ENCODE measurements around the gene TCF7L2.

DNA sequence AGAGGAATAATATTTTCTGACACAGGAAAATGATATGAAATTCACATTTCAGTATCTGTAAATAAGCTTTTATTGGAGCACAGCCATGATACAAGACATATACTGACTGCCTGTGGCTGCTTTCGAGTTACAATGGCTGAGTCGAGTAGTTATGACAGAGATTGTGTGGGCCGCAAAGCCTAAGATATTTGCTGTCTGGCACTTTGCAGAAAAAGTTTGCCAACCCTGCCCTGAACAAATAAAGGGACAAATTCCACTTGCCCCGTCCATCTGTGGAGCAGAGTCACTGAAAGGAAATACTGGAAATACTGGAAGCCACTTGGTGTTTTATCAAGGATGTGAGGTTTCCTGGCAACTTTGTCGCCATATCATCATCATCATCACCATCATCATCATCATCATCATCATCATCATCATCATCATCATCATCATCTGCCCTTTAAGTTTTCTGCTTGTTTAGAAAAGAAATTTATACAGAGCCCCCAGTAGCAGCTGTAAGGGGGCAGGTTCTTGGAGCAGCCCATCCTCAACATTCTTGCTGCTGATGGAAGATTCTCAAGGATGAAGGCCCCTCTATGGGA is 85.8 kb downstream of the TCF7L2 start:
- no peak for TF ChIP-seq SPI1 (IDR thresholded peaks at IDR 0.05; ENCODE audit: borderline replicate concordance, low read depth)
- TF ChIP-seq, protein P1, sequence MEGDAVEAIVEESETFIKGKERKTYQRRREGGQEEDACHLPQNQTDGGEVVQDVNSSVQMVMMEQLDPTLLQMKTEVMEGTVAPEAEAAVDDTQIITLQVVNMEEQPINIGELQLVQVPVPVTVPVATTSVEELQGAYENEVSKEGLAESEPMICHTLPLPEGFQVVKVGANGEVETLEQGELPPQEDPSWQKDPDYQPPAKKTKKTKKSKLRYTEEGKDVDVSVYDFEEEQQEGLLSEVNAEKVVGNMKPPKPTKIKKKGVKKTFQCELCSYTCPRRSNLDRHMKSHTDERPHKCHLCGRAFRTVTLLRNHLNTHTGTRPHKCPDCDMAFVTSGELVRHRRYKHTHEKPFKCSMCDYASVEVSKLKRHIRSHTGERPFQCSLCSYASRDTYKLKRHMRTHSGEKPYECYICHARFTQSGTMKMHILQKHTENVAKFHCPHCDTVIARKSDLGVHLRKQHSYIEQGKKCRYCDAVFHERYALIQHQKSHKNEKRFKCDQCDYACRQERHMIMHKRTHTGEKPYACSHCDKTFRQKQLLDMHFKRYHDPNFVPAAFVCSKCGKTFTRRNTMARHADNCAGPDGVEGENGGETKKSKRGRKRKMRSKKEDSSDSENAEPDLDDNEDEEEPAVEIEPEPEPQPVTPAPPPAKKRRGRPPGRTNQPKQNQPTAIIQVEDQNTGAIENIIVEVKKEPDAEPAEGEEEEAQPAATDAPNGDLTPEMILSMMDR (IDR thresholded peaks at IDR 0.05; ENCODE audit: insufficient read depth, low read length), result no peak
- no peak for TF ChIP-seq POLR2AphosphoS5 (IDR thresholded peaks at IDR 0.05; ENCODE audit: low read depth)
- TF ChIP-seq, protein P2, sequence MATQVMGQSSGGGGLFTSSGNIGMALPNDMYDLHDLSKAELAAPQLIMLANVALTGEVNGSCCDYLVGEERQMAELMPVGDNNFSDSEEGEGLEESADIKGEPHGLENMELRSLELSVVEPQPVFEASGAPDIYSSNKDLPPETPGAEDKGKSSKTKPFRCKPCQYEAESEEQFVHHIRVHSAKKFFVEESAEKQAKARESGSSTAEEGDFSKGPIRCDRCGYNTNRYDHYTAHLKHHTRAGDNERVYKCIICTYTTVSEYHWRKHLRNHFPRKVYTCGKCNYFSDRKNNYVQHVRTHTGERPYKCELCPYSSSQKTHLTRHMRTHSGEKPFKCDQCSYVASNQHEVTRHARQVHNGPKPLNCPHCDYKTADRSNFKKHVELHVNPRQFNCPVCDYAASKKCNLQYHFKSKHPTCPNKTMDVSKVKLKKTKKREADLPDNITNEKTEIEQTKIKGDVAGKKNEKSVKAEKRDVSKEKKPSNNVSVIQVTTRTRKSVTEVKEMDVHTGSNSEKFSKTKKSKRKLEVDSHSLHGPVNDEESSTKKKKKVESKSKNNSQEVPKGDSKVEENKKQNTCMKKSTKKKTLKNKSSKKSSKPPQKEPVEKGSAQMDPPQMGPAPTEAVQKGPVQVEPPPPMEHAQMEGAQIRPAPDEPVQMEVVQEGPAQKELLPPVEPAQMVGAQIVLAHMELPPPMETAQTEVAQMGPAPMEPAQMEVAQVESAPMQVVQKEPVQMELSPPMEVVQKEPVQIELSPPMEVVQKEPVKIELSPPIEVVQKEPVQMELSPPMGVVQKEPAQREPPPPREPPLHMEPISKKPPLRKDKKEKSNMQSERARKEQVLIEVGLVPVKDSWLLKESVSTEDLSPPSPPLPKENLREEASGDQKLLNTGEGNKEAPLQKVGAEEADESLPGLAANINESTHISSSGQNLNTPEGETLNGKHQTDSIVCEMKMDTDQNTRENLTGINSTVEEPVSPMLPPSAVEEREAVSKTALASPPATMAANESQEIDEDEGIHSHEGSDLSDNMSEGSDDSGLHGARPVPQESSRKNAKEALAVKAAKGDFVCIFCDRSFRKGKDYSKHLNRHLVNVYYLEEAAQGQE (IDR thresholded peaks at IDR 0.05; ENCODE audit: insufficient replicate concordance, low read depth), result no peak
- TF ChIP-seq GABPA (IDR thresholded peaks at IDR 0.05; ENCODE audit: low read depth), result no peak
